ENCODE measurements around the gene JAKMIP1.

- TF ChIP-seq CTCF (IDR thresholded peaks at IDR 0.05) (no peak), SIN3A (IDR thresholded peaks at IDR 0.05; ENCODE audit: borderline replicate concordance, insufficient read depth, low read depth, low read length) (no peak), POLR2AphosphoS5 (IDR thresholded peaks at IDR 0.05; ENCODE audit: low read depth, low read length) (no peak)
These were observed 877 bp downstream of the JAKMIP1 start for GRCh38 chr4:6199422-6199921.
